ENCODE data around the gene CCDC6. TPM values are rescaled to one million over a fixed set of nuclear protein-coding genes. Genes with fewer than 3 reads are reported as not detected.
"Not testable (repeated sequence)": the region's sequence is repeated elsewhere in the genome, so short reads cannot be mapped to it uniquely, and the experiment has no call there.

Gene CCDC6
- total RNA-seq, 2 experiments from 2014 or later, result 16.8 to 34.4 TPM

DNA sequence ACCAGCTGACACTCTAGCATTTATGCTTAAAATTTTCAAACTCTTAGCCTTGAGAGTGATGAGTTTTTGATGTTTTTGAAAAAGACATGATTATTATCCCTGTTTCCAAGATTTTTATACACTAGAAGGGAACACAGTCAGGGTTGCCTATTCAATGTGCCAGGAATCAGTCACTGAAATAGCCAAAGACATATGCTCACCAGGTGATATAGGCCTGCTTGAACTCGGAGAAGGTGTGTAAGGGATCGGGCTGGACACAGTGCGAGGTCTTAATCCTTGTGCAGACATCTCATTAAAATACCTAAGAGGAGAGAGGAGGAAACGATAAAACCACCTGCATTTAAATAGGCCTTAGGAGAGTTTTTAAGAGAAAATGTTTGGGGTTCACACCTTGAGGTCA is 102.1 kb downstream of the CCDC6 start:
- Mint-ChIP-seq H3K36me3 (peaks cover 16% of the 10 kb centered on the region), H3K27me3 (no peaks in the 10 kb centered on the region), H3K9me3 (ENCODE audit: low read depth) (no peaks in the 10 kb centered on the region), H3K27ac (no peak overlapping the region), H3K4me1 (peaks cover 4% of the 10 kb centered on the region), H3K4me3 (no peak overlapping the region)
- DNase-seq (no peak), ATAC-seq (no peak)
- CTCF ChIA-PET, result interaction anchor here (1.3 kb wide), 1 partner anchor 26 kb away, joined by 3 read pairs; no protein-coding TSS in a partner anchor

DNA sequence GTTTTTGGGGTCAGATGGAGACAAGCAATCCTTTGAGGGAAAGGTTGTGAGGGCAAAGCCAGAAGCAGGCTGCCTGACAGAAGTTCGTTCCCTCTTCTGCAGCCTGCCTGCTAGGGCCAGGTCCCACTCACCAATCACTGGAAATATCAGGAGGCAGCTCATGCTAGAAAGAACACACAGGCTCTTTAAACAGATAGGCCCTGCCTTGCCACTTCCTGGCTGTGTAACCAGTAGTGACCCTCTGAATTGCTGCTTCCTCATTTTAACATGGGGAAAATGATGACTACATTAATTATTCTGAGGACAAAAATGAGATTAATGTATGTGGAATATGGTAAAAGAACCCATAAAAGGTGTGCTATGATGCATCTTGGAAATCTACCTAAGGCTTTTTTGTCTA is 102.6 kb downstream of the CCDC6 start:
- H3K4me1 Mint-ChIP-seq, result peaks cover 4% of the 10 kb centered on the region
- no peak overlapping the region for H3K4me3 Mint-ChIP-seq
- peaks cover 16% of the 10 kb centered on the region for H3K36me3 Mint-ChIP-seq
- no peaks in the 10 kb centered on the region for H3K27me3 Mint-ChIP-seq
- ATAC-seq (no peak), DNase-seq (no peak)
- no peak overlapping the region for H3K27ac Mint-ChIP-seq
- CTCF ChIA-PET, result no interaction called here
- H3K9me3 Mint-ChIP-seq (ENCODE audit: low read depth), result no peaks in the 10 kb centered on the region

DNA sequence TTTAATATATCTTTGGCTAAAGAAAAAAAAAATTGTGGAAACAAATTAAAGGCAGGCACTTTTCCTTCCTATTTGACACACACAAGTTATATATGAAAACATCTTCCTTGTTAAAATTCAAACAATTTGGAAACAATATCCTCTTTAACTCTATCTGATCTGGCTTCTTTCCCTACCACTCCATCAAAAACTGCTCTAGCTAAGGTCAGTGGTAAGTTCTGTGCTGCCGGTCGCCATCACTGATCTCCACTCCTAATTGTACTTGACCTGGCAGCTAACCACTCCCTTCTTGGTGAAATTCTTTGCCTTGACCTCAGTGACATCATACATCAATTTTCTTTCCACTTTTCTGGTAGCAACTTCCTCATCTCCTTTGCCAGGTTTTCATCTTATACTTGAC is 105.2 kb downstream of the CCDC6 start:
- no peak overlapping the region for H3K27ac Mint-ChIP-seq
- H3K4me3 Mint-ChIP-seq, result no peak overlapping the region
- H3K9me3 Mint-ChIP-seq (ENCODE audit: low read depth), result no peaks in the 10 kb centered on the region
- peaks cover 29% of the 10 kb centered on the region for H3K36me3 Mint-ChIP-seq
- CTCF ChIA-PET, result interaction anchor here (0.9 kb wide), 1 partner anchor 108 kb away, joined by 3 read pairs; no protein-coding TSS in a partner anchor
- H3K4me1 Mint-ChIP-seq, result peaks cover 4% of the 10 kb centered on the region
- DNase-seq (no peak), ATAC-seq (no peak)
- H3K27me3 Mint-ChIP-seq, result no peaks in the 10 kb centered on the region

DNA sequence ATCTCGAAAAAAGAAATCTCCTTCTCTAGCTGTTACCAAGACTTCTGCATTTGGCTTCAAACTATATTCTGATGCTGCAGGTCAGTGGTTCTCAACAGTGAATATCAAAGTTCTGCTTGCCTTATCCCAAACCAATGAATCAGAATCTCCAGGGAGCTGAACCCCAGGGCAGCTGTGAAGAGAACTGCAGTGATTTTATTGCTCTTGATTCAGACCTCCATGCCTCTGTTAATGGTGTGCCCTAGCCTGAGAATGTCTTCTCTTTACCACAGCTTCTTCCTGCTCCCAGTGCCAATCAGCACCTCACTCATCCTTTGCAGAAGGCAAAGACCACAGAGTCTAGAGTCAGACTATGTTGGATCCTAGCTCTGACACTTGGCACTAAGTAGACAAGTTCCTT is 106.9 kb downstream of the CCDC6 start:
- DNase-seq (no peak), ATAC-seq (no peak)
- Mint-ChIP-seq H3K36me3 (peaks cover 39% of the 10 kb centered on the region), H3K9me3 (ENCODE audit: low read depth) (no peaks in the 10 kb centered on the region), H3K4me1 (peaks cover 4% of the 10 kb centered on the region), H3K27me3 (no peaks in the 10 kb centered on the region), H3K4me3 (no peak overlapping the region), H3K27ac (no peak overlapping the region)
- CTCF ChIA-PET, result interaction anchor here (1.1 to 1.7 kb wide), 3 partner anchors 10 to 173 kb away, joined by 3 to 4 read pairs (median 4); no protein-coding TSS in a partner anchor

DNA sequence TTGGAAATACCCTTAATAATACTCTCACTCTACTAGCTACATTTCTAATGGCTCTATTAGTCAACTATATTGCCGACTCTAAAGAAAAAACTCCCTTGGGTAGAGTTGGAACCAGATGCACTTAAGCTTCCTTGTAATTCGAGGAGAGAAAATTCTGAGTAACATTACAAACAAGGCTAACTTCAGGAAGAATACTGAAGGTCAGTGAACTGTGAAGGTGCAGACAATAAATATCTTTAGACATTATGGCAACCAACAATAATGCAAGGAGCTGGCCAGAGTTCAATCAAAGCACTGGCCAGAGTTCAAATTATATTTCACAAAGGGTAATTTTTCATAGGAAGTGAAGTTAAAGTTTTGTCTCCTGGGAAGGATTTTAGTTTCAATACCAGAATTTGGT is 112.4 kb downstream of the CCDC6 start:
- H3K27ac Mint-ChIP-seq, result no peak overlapping the region
- no peaks in the 10 kb centered on the region for H3K4me1 Mint-ChIP-seq
- CTCF ChIA-PET, result no interaction called here
- no peaks in the 10 kb centered on the region for H3K27me3 Mint-ChIP-seq
- H3K4me3 Mint-ChIP-seq, result no peak overlapping the region
- no peaks in the 10 kb centered on the region for H3K9me3 Mint-ChIP-seq (ENCODE audit: low read depth)
- ATAC-seq (no peak), DNase-seq (no peak)
- peaks cover 49% of the 10 kb centered on the region for H3K36me3 Mint-ChIP-seq

DNA sequence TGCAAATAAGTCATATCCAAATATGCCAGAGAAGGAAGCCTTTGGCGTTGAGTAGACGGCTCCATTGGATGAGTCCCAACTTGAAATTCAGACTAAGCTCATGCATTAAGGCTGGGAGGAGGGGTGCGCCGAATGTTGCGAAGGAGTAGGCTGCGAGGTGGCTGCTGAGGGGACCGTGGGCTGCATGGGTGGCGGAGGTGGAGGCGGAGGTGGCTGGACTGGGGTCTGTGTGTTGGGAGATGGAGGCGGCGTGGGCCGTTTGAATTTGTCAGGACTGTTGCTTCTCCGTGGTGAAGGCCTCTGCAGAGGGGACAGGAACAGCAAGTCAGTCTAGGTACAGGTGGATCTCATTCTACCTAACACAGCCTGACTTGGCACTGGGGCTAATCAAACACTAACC is 113.5 kb downstream of the CCDC6 start:
- H3K9me3 Mint-ChIP-seq (ENCODE audit: low read depth), result no peaks in the 10 kb centered on the region
- H3K36me3 Mint-ChIP-seq, result peaks cover 45% of the 10 kb centered on the region
- no peak overlapping the region for H3K4me3 Mint-ChIP-seq
- H3K4me1 Mint-ChIP-seq, result no peaks in the 10 kb centered on the region
- ATAC-seq (no peak), DNase-seq (no peak)
- no peak overlapping the region for H3K27ac Mint-ChIP-seq
- H3K27me3 Mint-ChIP-seq, result no peaks in the 10 kb centered on the region
- CTCF ChIA-PET, result no interaction called here

DNA sequence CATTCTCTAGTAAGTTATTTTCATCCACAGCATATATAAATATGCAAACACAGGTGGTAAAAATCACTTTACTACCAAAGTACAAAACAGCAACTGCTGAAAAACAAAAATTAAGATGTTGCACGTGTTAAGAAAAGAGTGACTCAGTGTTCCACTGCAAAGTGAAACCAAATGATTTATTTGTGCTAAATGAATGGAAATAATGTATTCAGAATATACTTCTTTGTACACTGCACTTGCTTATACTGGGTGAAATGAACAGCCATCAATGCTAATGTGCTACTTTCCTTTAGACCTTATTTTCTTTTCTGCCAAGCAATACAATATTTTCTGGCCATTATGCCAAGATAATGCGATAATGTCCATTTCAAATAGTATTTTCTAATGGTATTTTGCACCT is 114.8 kb downstream of the CCDC6 start:
- CTCF ChIA-PET, result no interaction called here
- Mint-ChIP-seq H3K4me3 (no peak overlapping the region), H3K27ac (no peak overlapping the region), H3K27me3 (no peaks in the 10 kb centered on the region), H3K9me3 (ENCODE audit: low read depth) (no peaks in the 10 kb centered on the region), H3K4me1 (no peaks in the 10 kb centered on the region), H3K36me3 (peaks cover 39% of the 10 kb centered on the region)
- ATAC-seq (no peak), DNase-seq (no peak)

DNA sequence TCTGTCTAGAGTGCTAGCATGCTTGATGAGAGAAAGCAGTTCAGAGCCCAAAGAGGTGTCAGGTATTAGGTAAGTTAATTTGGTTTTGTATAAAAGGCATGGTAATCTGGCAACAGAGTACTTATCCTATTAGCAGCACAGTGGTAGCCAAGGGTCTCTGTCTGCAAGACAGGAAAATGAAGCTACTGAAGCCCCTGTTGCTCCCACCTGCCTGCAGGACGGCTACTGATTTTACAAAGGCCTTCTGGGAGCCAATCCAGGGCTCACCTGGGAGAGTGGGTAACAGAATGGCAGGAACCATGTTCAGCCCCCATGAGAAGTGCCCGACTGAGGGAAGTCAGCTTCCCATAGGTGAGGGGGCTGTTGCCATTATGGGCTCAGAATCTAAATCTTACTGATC is 116.3 kb downstream of the CCDC6 start:
- peaks cover 32% of the 10 kb centered on the region for H3K36me3 Mint-ChIP-seq
- CTCF ChIA-PET; ATAC-seq; H3K27me3 Mint-ChIP-seq; H3K4me3 Mint-ChIP-seq; H3K27ac Mint-ChIP-seq; H3K4me1 Mint-ChIP-seq; H3K9me3 Mint-ChIP-seq (ENCODE audit: low read depth); DNase-seq: not testable (repeated sequence)

DNA sequence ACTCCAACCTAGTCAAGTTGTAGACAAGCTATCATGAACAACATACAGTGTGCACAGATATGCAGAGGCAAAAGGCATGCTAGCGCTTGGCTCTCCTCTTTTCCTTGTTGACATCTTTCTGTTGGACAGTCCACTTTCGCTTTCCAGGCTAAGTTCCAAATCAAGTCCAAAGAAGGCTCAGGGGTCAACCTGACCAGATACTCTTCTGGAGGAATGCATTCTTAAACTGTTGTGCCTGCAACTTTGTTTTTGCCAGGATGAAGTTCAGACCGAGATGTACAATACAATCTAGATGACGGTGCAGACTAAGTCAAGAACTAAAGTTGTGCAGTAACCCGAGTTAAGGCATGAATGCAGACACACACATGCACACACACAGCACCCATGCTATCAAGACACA is 117.4 kb downstream of the CCDC6 start:
- CTCF ChIA-PET; H3K27me3 Mint-ChIP-seq; H3K9me3 Mint-ChIP-seq (ENCODE audit: low read depth); H3K4me3 Mint-ChIP-seq; H3K27ac Mint-ChIP-seq; ATAC-seq; H3K4me1 Mint-ChIP-seq; DNase-seq: not testable (repeated sequence)
- H3K36me3 Mint-ChIP-seq, result peaks cover 24% of the 10 kb centered on the region

DNA sequence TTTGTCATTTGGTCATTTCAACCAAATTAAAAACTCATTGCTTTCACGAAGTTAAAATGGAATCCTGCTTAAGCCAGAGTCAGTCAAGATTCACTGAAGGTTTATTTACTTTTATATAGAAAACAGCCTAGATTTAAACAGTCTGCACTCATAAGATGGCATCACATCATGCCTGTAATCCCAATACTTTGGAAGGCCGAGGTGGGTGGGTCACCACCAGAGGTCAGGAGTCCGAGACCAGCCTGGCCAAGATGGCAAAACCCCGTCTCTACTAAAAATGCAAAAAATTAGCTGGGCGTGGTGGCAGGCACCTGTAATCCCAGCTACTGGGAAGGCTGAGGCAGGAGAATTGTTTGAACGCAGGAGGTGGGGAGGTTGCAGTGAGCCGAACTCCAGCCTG is 119.3 kb downstream of the CCDC6 start:
- DNase-seq; H3K9me3 Mint-ChIP-seq (ENCODE audit: low read depth); H3K27ac Mint-ChIP-seq; H3K4me3 Mint-ChIP-seq; CTCF ChIA-PET; H3K4me1 Mint-ChIP-seq; H3K27me3 Mint-ChIP-seq; ATAC-seq: not testable (repeated sequence)
- H3K36me3 Mint-ChIP-seq, result peaks cover 11% of the 10 kb centered on the region

DNA sequence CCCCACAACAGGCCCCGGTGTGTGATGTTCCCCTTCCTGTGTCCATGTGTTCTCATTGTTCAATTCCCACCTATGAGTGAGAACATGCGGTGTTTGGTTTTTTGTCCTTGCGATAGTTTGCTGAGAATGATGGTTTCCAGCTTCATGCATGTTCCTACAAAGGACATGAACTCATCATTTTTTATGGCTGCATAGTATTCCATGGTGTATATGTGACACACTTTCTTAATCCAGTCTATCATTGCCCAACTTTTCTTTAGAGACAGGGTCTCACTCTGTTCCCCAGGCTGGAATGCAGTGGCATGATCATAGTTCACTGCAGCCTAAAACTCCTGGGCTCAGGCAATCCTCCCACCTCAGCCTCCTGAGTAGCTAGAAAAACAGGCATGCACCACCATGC is 120.9 kb downstream of the CCDC6 start:
- H3K27ac Mint-ChIP-seq; ATAC-seq; H3K4me3 Mint-ChIP-seq; H3K9me3 Mint-ChIP-seq (ENCODE audit: low read depth); DNase-seq; H3K36me3 Mint-ChIP-seq; H3K27me3 Mint-ChIP-seq; CTCF ChIA-PET; H3K4me1 Mint-ChIP-seq: not testable (repeated sequence)

DNA sequence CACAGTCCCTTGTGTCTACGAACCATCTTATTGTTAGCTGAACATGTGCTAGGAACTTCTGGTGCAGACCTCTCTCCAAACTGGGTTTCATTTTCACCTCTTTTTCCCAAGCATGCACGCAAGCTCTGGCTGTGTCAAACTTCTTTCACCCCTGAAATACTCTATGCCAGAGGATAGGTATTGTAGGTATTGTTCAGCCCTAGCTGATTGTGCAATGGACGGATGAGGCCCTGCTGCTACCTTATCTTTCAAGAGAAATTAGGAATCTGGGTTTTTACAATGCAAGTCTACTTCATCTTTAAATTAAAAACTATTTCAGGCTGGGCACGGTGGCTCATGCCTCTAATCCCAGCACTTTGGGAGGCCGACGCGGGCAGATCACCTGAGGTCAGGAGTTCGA is 124.8 kb downstream of the CCDC6 start:
- ATAC-seq, result no peak
- no peaks in the 10 kb centered on the region for H3K4me1 Mint-ChIP-seq
- no peaks in the 10 kb centered on the region for H3K9me3 Mint-ChIP-seq (ENCODE audit: low read depth)
- H3K27ac Mint-ChIP-seq, result no peak overlapping the region
- H3K27me3 Mint-ChIP-seq, result no peaks in the 10 kb centered on the region
- peaks cover 1% of the 10 kb centered on the region for H3K36me3 Mint-ChIP-seq
- no peak overlapping the region for H3K4me3 Mint-ChIP-seq
- CTCF ChIA-PET, result interaction anchor here (1.2 kb wide), 1 partner anchor 28 kb away, joined by 3 read pairs; no protein-coding TSS in a partner anchor
- DNase-seq, result no peak

DNA sequence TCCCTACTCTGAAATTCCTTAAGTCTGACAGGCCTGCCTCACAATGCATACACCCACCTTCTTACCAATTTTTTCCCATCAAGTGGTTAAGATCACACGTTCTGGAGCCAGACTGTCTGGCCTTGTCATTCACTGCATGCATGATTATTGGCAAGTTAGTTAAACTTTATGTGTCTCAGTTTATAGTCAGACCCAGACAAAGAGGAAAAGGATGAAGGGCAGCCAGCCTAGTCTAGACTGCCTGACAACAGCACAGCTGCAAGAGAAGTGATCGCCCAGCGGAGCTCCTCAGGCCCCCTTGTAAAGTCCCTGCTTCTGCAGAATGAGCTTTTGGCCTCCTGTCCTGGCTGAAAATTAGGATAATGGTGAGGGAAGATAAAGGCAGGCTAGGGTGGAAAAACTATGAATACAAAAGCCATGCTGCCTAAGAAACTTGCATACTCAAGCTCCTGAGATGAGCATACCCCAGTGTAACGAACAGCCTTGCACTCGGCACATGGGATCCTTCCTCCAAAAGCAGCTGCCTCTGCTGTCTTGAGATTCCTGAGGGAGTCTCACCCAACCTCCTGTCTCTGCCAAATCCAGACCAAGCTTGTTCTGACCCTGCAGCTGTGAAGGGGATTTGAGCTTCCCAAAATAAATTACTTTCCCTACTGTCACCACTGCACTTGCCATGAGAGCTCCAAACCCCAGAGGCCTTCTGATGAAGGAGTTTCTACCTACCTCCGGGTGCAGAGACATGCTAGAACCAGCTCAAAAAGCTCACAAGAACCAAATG is 126.4 kb downstream of the CCDC6 start:
- DNase-seq (no peak), ATAC-seq (no peak)
- CTCF ChIA-PET, result no interaction called here
- Mint-ChIP-seq H3K9me3 (ENCODE audit: low read depth) (no peaks in the 10 kb centered on the region), H3K27ac (no peak overlapping the region), H3K27me3 (no peaks in the 10 kb centered on the region), H3K4me3 (no peak overlapping the region), H3K36me3 (no peaks in the 10 kb centered on the region), H3K4me1 (no peaks in the 10 kb centered on the region)

DNA sequence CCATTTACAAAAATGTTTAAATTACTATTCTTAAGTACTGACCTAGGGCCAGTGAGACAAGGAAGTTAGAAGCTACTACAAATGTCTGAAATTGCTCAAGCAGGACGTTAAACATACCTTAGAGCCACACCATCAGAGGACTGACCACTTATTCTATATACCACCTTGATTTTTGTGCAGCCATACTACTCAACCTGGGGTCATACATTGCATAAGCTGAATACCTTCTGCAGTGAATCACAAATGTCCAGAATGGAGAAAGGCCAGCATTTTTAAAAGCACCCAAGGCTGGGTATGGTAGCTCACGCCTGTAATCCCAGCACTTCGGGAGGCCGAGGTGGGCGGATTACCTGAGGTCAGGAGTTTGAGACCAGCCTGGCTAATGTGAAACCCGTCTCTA is 131.9 kb downstream of the CCDC6 start:
- DNase-seq (no peak), ATAC-seq (no peak)
- Mint-ChIP-seq H3K9me3 (ENCODE audit: low read depth) (no peaks in the 10 kb centered on the region), H3K4me3 (no peak overlapping the region), H3K27me3 (no peaks in the 10 kb centered on the region), H3K27ac (no peak overlapping the region), H3K4me1 (no peaks in the 10 kb centered on the region), H3K36me3 (no peaks in the 10 kb centered on the region)
- CTCF ChIA-PET, result no interaction called here

Data from activated CD8-positive, alpha-beta memory T cell treated with anti-CD3 and anti-CD28 coated beads, Interleukin-2, amount 10 ng/mL, durations not matched to agents 7 days and 5 days (primary cell).